KBM-7 (cell line): ENCODE measurements around the gene PUM1.

Experiments
- DNase-seq: peaks from one replicate; pipeline ENCODE4 v3.0.0-alpha.2; 2015
- in situ Hi-C: fragments of 300-500 bp; cut with MboI; formaldehyde crosslinking; loops from 2 replicates; pipeline ENCODE4 v1.14.3; 2020; ENCODE audit warnings: low sequenced_read_pairs, low pct_unique_long_range_greater_than_20kb, mixed read lengths

The PUM1 gene

DNA sequence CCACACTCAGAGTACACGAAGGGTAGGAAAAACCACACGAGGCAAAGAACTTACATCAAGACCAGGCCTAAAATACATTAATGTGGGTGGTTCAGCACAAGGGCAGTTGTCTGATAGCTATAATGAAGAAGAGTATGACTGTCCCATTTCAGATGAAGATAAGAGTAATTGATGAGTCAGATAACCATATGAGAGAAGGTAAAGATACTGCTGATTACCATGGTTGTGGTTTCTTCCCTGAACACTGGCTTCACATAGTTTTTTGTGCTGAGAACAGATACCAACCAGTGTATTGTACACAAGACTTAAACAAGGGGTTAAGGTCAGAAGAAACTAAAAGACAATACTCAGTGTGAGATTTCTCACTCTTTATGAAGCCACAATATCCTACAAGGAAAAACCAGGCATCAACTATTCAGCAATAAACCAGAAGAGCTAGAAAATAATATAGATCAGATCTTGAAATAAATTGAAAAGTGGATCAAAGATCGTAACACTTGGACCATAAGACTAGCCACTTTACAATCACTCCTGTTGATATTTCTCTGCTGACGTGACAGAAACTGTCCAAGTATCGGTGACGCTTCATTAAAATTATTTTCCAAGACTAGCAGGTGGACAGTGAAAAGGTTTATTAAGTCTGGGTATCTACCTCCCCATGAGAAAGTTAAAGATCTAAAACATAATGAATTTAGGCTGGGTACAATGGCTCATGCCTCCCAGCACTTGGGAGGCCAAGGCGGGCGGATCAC, 28.6 kb downstream of the PUM1 start:
- in situ Hi-C loops, result no loop called here
- no peak for DNase-seq

DNA sequence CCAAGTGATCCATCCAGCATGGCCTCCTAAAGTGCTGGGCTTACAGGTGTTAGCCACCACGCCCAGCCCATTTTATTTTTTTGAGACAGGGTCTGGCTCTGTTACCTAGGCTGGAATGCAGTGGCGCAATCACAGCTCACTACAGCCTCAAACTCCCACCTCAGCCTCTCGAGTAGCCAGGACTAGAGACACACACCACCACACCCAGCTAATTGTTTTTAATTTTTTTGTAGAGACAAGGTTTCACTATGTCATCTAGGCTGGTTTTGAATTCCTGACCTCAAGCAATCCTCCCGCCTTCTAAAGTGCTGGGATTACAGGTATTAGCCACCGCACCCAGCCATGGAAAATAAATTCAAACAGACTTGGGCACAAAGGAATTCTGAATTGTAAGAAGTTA, 31.9 kb downstream of the PUM1 start:
- in situ Hi-C loops, result no loop called here
- DNase-seq, result no peak

DNA sequence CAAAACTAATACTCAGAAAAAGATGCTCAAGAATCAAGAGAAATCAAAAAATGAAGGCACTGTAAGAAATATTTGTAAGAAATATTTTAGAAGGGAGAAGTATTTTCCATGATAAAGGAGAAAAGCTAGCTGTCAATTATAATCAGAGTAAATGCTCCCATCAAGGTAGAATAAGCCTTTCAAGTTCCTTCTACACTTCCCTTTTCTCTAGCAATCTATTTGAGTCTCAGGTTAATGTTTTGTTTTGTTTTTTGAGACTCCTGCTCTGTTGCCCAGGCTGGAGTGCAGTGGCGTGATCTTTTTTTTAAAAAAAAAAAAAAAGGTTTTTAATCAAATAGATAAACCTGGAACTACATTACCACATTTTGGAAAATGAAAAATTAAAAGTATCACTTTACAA, 33.3 kb downstream of the PUM1 start:
- in situ Hi-C loops, result no loop called here
- DNase-seq, result peak; percentile 45

DNA sequence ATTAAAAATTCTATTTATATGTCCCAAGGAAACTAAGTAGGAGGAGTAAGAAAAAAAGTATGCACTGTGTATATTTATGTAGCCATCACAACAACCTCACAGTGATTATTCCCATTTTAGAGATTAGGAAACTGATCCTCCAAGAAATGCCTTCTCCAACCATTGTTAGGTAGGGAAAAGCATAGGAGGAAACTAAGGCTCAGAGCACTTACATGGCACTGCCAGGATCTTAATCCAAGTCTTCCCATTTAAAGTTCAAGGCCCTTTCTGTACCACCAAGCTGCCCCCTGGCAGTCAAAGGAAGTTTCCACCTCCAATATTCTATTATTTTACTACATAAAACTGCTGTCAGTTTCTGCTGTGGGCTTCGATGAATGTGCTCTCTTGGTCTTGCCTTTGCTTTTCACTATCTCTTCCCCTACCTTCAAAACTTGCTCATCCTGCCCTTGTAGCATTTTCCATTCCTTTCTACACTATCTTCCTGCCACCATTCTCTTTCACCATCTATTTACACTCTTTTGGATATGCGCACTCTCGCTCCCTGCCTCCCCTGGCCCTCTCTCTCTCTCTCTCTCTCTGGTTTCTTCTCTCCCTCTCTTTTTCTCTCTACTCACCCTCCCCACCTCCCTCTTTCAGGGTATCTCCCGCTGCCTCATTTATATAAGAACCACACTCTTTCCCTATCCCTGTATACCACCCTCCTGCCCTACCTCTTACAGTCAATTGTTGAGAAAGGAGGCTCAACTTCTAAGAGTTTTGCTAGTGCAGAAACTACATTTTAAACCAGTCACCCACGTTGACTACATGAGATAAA, 34.0 kb downstream of the PUM1 start:
- in situ Hi-C loops, result no loop called here
- DNase-seq, result no peak

DNA sequence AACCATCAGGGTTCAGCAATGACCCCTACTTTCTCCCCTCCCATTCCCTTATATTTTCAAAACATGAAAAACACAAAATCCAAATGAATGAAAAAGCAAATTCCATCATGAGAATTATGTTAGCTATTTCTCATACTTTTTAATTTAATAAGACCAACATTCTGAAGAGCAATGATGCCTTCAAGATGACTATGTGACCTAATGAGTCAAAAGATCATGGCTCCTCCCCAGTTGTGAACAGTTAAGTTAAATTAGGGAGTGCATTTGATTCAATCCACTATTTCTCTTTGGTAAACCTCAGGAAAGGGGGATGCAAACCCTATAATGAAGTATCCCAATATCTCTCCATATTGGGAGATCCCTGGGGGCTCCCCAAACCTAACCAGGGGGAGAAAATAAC, 36.5 kb downstream of the PUM1 start:
- no peak for DNase-seq
- in situ Hi-C loops, result no loop called here

DNA sequence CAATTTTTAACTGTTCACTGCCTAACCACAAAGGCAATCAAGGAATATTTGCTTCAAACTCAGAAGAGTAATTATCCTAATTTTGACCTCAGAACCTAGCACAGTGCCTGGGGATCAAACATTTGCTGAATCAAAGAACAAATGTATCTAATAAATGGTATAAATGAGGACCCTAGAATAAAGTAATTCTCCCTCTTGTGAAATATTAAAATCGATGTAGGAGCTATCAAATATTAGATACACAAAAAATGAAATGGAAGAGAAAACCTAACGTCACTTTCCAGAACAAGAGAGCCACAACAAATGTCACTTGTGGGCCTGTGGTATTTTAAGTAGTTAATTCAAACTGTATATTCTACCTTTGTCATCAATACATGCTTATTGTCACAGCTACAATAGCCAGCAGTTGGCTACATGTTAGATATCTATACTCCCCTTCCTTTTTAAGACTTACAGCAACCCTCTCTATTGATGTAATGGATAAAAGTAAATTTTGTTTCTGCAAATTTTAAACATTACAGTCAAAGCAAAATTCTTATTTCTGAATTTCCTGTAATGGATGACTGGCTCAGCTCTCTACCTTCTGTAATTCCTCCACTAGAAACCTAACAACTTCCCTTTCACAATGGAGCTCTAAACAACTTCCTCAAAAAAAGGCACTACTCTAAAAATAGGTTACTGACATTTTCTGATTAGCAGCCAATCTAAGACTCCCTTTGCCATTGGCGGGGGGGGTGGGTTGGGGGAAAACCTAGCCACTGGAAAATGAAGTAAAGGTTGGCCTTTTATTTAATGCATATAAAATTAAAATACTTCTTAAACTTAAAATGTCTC, 37.6 kb downstream of the PUM1 start:
- peak; percentile 89 for DNase-seq

DNA sequence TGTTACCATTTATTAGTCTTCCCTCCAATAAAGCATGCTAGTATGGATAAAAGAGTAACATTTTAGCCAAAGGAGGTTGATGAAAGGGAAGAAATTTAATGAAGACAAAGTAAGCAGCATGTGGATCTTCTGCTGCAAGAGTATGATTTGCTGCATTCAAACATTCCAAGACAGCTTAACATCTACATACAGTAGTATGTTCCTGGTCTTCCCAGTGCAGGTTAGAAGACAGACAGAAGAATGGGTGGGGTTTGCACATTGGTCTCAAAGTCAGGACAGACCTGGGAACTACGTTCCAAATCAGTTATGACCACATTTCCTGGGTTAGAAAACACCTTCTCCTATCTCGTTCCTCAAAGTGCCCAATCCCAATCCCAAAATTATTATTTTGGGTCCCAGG, 43.3 kb downstream of the PUM1 start:
- in situ Hi-C loops, result no loop called here
- no peak for DNase-seq

More for the DNA sequence above, 37.6 kb downstream of the PUM1 start:
- in situ Hi-C loops, result no loop called here

DNA sequence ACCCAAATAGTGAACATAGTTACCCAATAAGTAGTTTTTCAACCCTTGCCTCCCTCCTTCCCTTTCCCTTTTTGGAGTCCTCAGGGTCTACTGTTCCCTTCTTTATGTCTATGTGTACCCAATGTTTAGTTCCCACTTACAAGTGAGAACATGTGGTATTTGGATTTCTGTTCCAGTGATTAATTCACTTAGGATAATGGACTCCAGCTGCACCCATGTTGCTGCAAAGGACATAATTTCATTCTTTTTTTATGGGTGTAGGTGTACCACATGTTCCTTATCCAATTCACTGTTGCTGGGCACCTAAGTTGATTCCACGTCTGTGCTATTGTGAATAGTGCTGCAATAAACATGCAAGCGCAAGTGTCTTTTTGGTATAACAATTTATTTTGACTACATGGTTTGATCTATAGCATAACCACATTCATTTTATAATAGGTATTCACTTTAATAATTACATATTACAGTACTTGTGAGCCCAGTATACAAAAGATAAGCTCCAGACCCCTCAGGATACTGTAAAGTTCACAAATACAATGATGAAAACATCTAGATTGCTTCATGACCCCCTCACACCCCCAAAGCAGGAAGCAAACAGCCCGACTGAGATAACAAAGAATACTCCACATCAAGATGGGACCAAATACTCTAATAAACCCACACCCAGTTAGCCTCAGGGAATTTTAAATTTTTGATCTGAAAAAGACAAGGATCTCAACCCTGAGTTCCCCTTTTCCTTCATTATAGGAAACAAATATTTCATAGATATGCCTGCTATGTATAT, 45.3 kb downstream of the PUM1 start:
- in situ Hi-C loops, result no loop called here
- no peak for DNase-seq

DNA sequence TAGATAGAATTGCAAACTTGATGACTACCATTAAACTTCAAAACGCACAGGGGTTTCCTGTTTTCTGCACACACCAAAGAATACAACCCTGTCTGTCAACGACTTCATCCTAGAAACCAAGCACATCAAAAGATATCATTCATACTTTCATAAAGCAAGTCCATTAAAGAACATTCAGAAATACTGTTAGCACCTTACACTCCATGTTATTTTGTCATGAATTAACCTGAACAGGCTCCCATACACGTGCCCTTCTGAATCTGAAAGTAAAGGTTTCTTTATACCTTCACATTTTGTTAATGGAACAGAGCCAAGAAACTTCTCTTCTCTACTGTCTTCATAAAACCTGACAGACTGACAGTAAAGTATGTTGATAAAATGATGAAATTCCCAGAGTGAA, 46.1 kb downstream of the PUM1 start:
- DNase-seq, result no peak
- in situ Hi-C loops, result no loop called here

DNA sequence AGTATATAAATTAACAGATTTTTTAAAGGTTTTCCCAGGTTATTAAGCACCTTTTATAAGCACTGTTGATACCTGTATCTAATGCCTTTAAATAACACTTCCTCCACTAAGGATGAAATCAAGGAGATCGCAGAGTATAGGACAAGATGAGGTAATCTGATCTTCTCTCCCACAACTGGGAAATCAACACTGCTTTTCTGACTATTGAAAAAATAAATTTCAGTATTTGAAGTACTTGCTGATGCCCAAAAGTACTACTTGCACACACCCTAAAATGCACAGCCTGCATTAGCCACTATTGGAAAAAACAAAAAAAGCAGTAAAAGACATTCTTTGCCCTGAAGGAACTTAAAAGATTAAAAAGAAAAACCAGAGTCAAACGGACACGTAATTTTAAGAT, 48.6 kb downstream of the PUM1 start:
- no peak for DNase-seq
- in situ Hi-C loops, result no loop called here

DNA sequence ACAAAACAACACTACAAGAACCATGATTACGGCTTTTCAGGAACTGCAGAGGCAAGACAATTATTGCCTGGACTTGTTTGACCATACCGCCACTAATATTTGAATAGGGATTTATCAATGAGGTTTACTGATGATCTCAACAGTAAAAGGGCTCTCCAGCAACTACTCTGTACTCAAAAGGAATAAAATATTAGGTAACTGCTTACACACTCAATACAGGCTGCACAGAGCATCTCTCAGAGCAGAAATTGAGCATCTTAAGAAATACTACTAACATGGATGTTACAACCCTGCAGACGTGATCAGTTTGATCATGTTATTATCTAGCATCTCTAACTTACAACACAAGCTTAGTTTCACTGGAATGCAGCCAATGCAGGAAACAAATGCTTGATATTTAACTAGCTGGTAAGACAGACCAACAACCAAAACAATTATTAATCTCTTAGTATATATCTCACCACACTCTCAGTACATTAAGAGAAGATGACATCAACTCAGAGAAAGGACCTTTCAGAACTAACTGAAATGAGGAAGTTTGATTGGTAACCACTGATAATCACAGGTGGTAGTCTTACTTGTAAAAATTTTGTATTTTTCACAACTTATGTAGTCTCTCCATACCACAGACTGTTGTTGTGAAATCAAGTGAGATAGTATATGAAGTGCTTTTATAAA, 52.2 kb downstream of the PUM1 start:
- in situ Hi-C loops, result no loop called here
- no peak for DNase-seq

DNA sequence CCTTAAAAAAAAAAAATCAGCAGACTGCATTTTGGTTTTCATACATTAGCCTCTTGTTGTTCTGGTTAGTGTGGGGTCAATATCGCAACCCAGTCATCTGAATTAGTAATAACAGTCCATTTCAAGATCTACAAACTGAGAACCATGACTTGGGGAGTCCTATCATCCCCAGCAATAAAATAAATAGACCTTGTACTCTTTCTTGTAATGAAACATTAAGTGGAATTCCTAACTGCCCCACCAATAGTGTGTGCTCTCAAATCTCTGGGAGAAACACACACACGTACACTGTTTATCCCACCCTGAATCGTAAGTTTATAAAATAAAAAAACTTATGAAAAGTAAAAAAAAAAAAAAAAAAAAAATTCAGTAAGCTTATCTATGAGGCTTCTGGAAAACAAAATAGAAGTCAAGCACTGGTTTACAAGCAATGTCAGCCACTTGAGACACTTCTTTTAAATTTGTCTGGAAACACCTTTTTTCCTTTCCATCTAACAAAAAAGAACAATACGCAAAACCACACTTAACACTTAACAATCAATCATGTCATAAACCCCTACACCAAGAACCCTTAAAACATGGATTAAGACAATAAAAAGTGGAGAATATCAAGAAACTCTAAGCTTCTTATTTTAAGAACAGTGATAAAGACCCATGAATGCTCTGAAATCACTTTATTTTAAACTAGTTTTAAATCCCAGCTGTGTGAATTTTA, 53.1 kb downstream of the PUM1 start:
- DNase-seq, result no peak
- in situ Hi-C loops, result no loop called here

DNA sequence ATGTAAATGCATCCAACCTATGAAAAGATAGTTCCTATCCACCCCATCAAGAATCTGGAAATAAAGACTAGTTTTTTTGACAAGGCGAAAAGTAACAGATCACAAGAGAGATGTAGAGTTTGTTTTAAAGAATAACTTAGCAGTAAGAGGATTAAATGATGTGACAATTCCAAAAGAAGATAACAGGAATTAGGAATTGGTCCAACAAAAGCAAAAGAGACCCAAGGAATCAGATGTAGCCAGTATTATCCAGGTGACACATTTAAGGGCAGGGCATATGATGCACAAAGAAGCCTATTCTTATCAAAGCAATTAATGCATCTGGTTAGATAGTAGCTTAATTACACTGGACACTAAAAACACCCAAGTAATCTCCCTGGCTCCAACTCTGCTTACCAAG, 53.8 kb downstream of the PUM1 start:
- DNase-seq, result no peak
- in situ Hi-C loops, result no loop called here

DNA sequence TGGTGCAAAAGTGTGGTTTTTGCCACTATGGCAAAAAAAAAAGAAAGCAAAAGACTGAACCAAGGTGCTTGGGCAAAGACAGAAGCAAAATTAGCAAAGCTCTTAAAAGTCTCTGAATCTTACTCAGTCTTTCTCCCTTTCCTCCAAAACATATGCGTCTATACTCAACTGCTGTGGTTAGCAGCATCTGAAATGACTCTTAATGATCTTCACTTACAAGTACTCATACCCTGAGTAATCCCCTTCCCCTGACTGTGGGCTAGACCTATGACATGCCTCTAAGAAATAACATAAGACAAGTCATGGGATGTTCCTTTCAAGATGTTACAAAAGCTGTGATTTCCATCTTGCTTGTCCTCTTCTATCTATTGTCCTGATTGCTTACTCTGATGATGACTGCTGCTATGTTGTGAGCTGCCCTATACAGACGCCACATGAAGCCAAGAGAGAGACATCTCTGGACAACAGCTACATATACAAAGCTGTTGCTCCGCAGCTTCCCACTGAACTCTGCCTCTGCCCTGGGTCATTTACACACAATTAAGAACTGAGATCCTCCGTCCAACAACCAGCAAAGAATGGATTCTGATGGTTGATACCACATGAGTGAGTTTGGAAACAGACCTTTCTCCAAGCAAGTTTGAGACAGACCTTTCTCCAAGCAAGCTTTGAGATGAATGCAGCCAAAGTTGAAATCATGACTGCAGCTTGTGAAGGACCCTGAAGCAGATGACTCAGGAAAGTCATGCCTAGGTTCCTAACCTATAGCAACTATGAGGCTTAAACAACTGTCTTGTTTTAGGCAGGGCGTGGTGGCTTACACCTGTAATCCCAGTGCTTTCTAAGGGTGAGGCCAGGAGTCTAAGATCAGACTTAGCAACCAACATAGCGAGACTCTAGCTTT, 55.2 kb downstream of the PUM1 start:
- no peak for DNase-seq
- in situ Hi-C loops, result no loop called here

DNA sequence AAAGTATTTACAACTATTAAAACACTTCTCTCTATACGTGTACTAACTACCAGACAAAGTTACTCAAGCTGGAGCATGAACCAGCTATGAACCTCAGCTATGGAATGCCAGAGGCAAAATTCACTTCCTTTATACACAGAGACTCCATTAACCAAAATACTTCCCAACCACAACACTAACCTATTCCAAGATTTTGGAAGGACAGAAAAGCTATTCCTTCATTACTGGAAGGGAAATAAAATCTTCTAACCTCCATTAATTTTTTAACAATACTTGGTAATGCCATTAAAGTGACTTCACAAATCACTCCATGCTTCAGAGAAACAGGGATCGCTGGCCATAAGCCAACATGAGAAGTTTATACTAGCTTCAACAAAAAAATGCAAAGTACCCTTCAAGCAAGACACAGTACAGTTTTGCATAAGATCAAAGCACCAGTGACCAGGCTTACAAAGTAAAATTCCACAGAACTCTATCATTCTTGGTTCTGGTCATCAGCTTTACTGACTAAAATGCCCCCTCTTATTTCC, 58.0 kb downstream of the PUM1 start:
- in situ Hi-C loops, result no loop called here
- DNase-seq, result no peak

DNA sequence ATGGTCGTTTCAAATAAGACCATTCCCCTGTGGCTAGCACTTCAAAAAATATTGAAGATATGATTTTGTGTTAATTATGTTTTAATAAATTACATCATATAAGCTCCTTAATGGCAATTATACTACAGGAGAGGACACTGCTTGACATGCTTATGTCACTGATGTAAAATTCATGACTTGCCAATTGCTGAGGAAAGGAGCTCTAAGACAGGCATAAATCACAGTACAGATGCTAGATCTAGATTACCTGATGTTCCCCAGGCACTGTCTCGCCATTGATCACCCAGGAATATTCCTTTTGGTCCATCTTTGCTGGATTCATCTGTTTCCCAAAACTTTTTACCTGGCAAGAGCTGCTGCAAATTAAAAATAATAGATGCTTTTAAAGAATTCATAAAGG, 58.8 kb downstream of the PUM1 start:
- in situ Hi-C loops, result no loop called here
- no peak for DNase-seq

DNA sequence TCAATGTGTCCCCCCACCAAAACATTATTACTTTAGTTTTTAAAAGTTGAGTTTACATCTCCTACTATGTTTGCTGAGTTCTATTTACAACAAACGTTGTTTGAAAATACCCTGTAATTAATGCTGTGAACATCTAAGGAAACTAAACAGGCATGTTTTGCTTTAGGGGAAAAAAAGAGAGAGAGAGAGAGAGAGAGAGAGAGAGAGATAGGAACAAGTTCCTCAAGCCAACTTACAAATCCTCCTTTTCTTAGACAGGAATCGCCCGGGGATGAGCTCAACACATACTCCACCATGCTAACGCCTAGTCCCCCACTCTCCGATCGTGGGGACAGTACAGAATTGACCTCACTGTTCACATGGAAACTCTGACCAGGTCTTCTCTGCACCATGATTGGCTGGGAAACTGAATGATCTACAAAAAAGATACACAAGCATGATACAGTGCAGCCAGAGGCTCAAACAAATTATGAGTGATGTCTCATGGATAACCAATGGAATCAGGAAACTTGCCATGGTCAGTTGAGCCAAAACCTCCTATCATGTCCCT, 59.8 kb downstream of the PUM1 start:
- in situ Hi-C loops, result no loop called here
- no peak for DNase-seq
